HepG2 (cell line): ENCODE data around the gene GSTP1. TPM values are rescaled to one million over a fixed set of nuclear protein-coding genes. Genes with fewer than 3 reads are reported as not detected.

Experiments
- ATAC-seq: fragments of 200-7000 bp; cut with Tn5 transposase; 3 replicates; pipeline ENCODE4 v1.9.1; 2020; ENCODE audit warnings: mild to moderate bottlenecking, moderate library complexity
- BruUV-seq: library from RNA; stranded (reverse); fragments of 400-500 nt; replicated peaks from 2 replicates; lab custom pipeline; 2021; lab: Mats Ljungman, UMichigan
- CTCF ChIA-PET: fragments of 300-600 bp; formaldehyde crosslinking; extraction: SDS; loops from one replicate; lab custom pipeline; 2021; ENCODE audit warnings: low total read pairs, inconsistent platforms, low intra/inter-chr PET ratio; lab: Yijun Ruan, JAX
- POLR2A ChIA-PET: fragments of 350-600 bp; sonication (Branson Sonifier 250); formaldehyde crosslinking; loops from one replicate; lab custom pipeline; 2020; ENCODE audit warnings: antibody characterized with exemption, inconsistent platforms; lab: Yijun Ruan, JAX
- DNase-seq: peaks from one replicate; pipeline ENCODE4 v3.0.0-alpha.2; 2015; ENCODE audit warnings: low spot score
- FAIRE-seq: peaks from 3 replicates; lab custom pipeline; 2011; peaks lifted over from hg19 to GRCh38; lab: Jason Lieb, UNC
- H2AFZ ChIP-seq: one replicate; pipeline ENCODE4 v1.6.1; 2011; ENCODE audit warnings: low read length, inconsistent platforms
- H3K27ac ChIP-seq: fragments of 300-600 bp; 3 replicates; pipeline ENCODE4 v1.8.0; 2011; ENCODE audit warnings: mixed run types, mild to moderate bottlenecking, mixed read lengths, low read length, inconsistent platforms; ENCODE audit not compliant: insufficient read depth; ENCODE audit errors: extremely low read length
- H3K27me3 ChIP-seq, 2 experiments: fragments of 200-600 bp in 1 of 2; 2 replicates in 1 of 2; 3 replicates in 1 of 2; pipeline versions ENCODE4 v1.6.0 to v1.8.0; 2011; ENCODE audit warnings: low read length in 2 of 2, mild to moderate bottlenecking in 2 of 2, moderate library complexity in 2 of 2, inconsistent platforms in 1 of 2; ENCODE audit not compliant: insufficient read depth in 2 of 2, control insufficient read depth in 1 of 2
- H3K36me3 ChIP-seq, 2 experiments: fragments of 200-600 bp in 1 of 2; replicated peaks in 1 of 2; 2 replicates in 1 of 2; 3 replicates in 1 of 2; pipeline versions ENCODE4 v1.5.1 to v1.8.0; 2011; ENCODE audit warnings: low read length in 2 of 2, inconsistent platforms in 1 of 2; ENCODE audit not compliant: insufficient read depth in 2 of 2, control insufficient read depth in 1 of 2
- H3K4me1 ChIP-seq: 2 replicates; pipeline ENCODE4 v1.5.1; 2012; ENCODE audit warnings: low read length, inconsistent platforms; ENCODE audit not compliant: insufficient read depth
- H3K4me2 ChIP-seq: 2 replicates; pipeline ENCODE4 v1.6.0; 2011; ENCODE audit warnings: low read depth, low read length, inconsistent platforms
- H3K4me3 ChIP-seq, 3 experiments: fragments of 200-600 bp in 1 of 3; sonication (generic), shearing (Covaris generic) in 1 of 3; replicated peaks in 1 of 3; 2 replicates each; pipeline ENCODE4 v1.5.1; 2011 to 2016; ENCODE audit warnings: low read length in 3 of 3, inconsistent platforms in 2 of 3, low read depth in 2 of 3, mild to moderate bottlenecking in 2 of 3, control low read depth in 1 of 3, mixed read lengths in 1 of 3; ENCODE audit not compliant: insufficient read depth in 1 of 3
- H3K79me2 ChIP-seq: one replicate; pipeline ENCODE4 v1.6.1; 2011; ENCODE audit warnings: low read length, inconsistent platforms; ENCODE audit not compliant: insufficient read depth
- H3K9ac ChIP-seq: 2 replicates; pipeline ENCODE4 v1.6.0; 2011; ENCODE audit warnings: mild to moderate bottlenecking, low read depth, low read length, inconsistent platforms; ENCODE audit not compliant: insufficient read depth
- H3K9me3 ChIP-seq: 2 replicates; pipeline ENCODE4 v1.5.1; 2012; ENCODE audit warnings: mild to moderate bottlenecking, low read length
- H4K20me1 ChIP-seq: 2 replicates; pipeline ENCODE4 v1.6.0; 2011; ENCODE audit warnings: inconsistent platforms, mild to moderate bottlenecking, low read length, moderate library complexity; ENCODE audit not compliant: insufficient read depth
- CCAR2 ChIP-seq: fragments of 200-400 bp; formaldehyde crosslinking; optimal IDR thresholded peaks from 2 replicates; pipeline ENCODE3; 2018; ENCODE audit warnings: low read depth, mild to moderate bottlenecking, low read length, moderate library complexity
- CREB3 ChIP-seq: sonication (generic); formaldehyde crosslinking; IDR thresholded peaks from 2 replicates; pipeline ENCODE4 v1.5.0; 2020; ENCODE audit warnings: missing genetic modification reagents
- ELF1 ChIP-seq: sonication (generic); formaldehyde crosslinking; IDR thresholded peaks from 2 replicates; pipeline ENCODE4 v1.4.0; 2020; ENCODE audit warnings: missing genetic modification reagents
- KLF13 ChIP-seq: sonication (generic); formaldehyde crosslinking; IDR thresholded peaks from 2 replicates; pipeline ENCODE4 v1.4.0; 2020; ENCODE audit warnings: mild to moderate bottlenecking, missing genetic modification reagents
- KLF9 ChIP-seq: IDR thresholded peaks from 2 replicates; pipeline ENCODE4 v1.6.1; 2016; ENCODE audit warnings: low read depth
- POLR2A ChIP-seq, 2 experiments: IDR thresholded peaks; 2 replicates each; pipeline ENCODE4 v1.6.1; 2011; ENCODE audit warnings: low read depth in 2 of 2, low read length in 2 of 2, mild to moderate bottlenecking in 1 of 2, moderate library complexity in 1 of 2; ENCODE audit not compliant: insufficient read depth in 1 of 2
- ZBTB4 ChIP-seq: sonication (generic); formaldehyde crosslinking; IDR thresholded peaks from 2 replicates; pipeline ENCODE4 v1.4.0; 2020; ENCODE audit warnings: missing genetic modification reagents, mild to moderate bottlenecking, borderline replicate concordance
- ZNF180 ChIP-seq: sonication (generic); formaldehyde crosslinking; IDR thresholded peaks from 2 replicates; pipeline ENCODE4 v1.4.0; 2020; ENCODE audit warnings: low read depth, missing genetic modification reagents, borderline replicate concordance
- ZNF646 ChIP-seq: sonication (generic); formaldehyde crosslinking; IDR thresholded peaks from 2 replicates; pipeline ENCODE4 v1.9.0; 2021; ENCODE audit warnings: mild to moderate bottlenecking, missing genetic modification reagents
- WGBS: methylation state at CpG from one replicate; pipeline ENCODE4 v1.1.6; 2017; ENCODE audit warnings: low lambda C conversion rate; 5-methylcytosine and 5-hydroxymethylcytosine counted together
- in situ Hi-C: cut with HindIII; loops from 2 replicates; pipeline ENCODE4 v1.10.0; 2017; ENCODE audit warnings: low pct_unique_long_range_greater_than_20kb; ENCODE audit not compliant: extremely low pct_ligation_motif_present
- intact Hi-C: fragments of 100-400 bp; cut with micrococcal nuclease; formaldehyde crosslinking; loops from one replicate; pipeline ENCODE4 v1.10.0; 2022; ENCODE audit not compliant: unreplicated experiment
- polyA plus RNA-seq, 8 experiments: library from polyadenylated mRNA; depleted of rRNA in 3 of 8; stranded (reverse) in 7 of 8; unstranded in 1 of 8; fragments of >200 nt; fragmentation: Illumina TruSeq in 4 of 8; extraction: Trizol in 4 of 8; gene quantifications; 2 replicates each; pipeline versions ENCODE4 v1.2.1 to v1.2.3, GENCODE V29; 2011 to 2016; ENCODE audit warnings: low read depth in 4 of 8, missing spikeins in 1 of 8, mixed read lengths in 1 of 8; ENCODE audit not compliant: insufficient read depth in 1 of 8
- total RNA-seq, 5 experiments: library from RNA; depleted of rRNA; stranded (reverse); fragments of >200 nt; fragmentation: Illumina TruSeq; extraction: Trizol; gene quantifications; 2 replicates each; pipeline ENCODE4 v1.2.3, GENCODE V29; 2016; ENCODE audit warnings: low read depth in 1 of 5

Gene GSTP1
- total and polyA plus RNA-seq, 2 of the 13 experiments (the other 11 are each of a cell fraction or from before 2014, with no cell fraction given), result not detected

GRCh38 chr11:67604815-67605214 is 21.2 kb downstream of the GSTP1 start:
- DNase-seq (no peak), FAIRE-seq (no peak), ATAC-seq (no peak)
- in situ Hi-C loops (no loop called here), intact Hi-C loops (no loop called here)
- peaks cover 2 to 10% of the 10 kb centered on the region in 2 experiments; a peak in 2 of 5 replicates for H3K27me3 ChIP-seq
- H3K79me2 ChIP-seq, result peaks cover 8% of the 10 kb centered on the region
- ChIA-PET CTCF (no interaction called here), POLR2A (interaction anchor here (1.2 kb wide), 1 partner anchor 26 kb away, joined by 3 read pairs; no protein-coding TSS in a partner anchor)
- no TSS peak for BruUV-seq
- no peak overlapping the region for H3K9ac ChIP-seq
- H3K4me2 ChIP-seq, result no peak overlapping the region
- H3K36me3 ChIP-seq, result peaks cover 0 to 14% of the 10 kb centered on the region in 2 experiments; a peak in 2 of 5 replicates
- TF ChIP-seq KLF9, result no peak
- TF ChIP-seq CCAR2, result no peak
- no peak for TF ChIP-seq CREB3 (CRISPR knock-in tag)
- TF ChIP-seq ELF1 (CRISPR knock-in tag), result no peak
- TF ChIP-seq KLF13 (CRISPR knock-in tag), result no peak
- TF ChIP-seq POLR2A (IDR thresholded peaks at IDR 0.05; ENCODE audit: insufficient read depth in 1 of 2, low read depth in 2 of 2, low read length in 2 of 2), result no peak
- no peak for TF ChIP-seq ZNF180 (CRISPR knock-in tag)
- TF ChIP-seq ZBTB4, result no peak
- TF ChIP-seq ZNF646 (CRISPR knock-in tag), result no peak
- no peak overlapping the region for H3K27ac ChIP-seq
- H2AFZ ChIP-seq, result no peak overlapping the region
- WGBS, result 50% methylated on average over 1 of the region's 2 CpGs
- peaks cover 6% of the 10 kb centered on the region; the same call in 1 of the 2 replicates for H3K9me3 ChIP-seq
- no peaks in the 10 kb centered on the region for H4K20me1 ChIP-seq
- no peak overlapping the region for H3K4me3 ChIP-seq
- peaks cover 21% of the 10 kb centered on the region for H3K4me1 ChIP-seq
